NCI-H526 (cell line): ENCODE measurements around the gene TNS3.

ENCODE experiments used
- DNase-seq, 2 experiments: peaks; one replicate each; lab custom pipeline; 2025; lab: John Stamatoyannopoulos, UW

The TNS3 gene

GRCh38 chr7:47506382-47507339 is 75.2 kb downstream of the TNS3 start:
- DNase-seq = no peak

- no peak for DNase-seq
These were observed 76.5 kb downstream of the TNS3 start for GRCh38 chr7:47505312-47506007.

- no peak for DNase-seq
These were observed 77.2 kb downstream of the TNS3 start for GRCh38 chr7:47504551-47505311.

- DNase-seq = no peak
These were observed 78.6 kb downstream of the TNS3 start for GRCh38 chr7:47503281-47503680.

GRCh38 chr7:47502240-47502877 is 79.6 kb downstream of the TNS3 start:
- no peak for DNase-seq

- no peak for DNase-seq
These were observed 80.5 kb downstream of the TNS3 start for GRCh38 chr7:47501406-47501805.

- DNase-seq = no peak
These were observed 81.8 kb downstream of the TNS3 start for GRCh38 chr7:47500103-47500563.

GRCh38 chr7:47498229-47499056 is 83.5 kb downstream of the TNS3 start:
- no peak for DNase-seq

- DNase-seq = no peak
These were observed 84.4 kb downstream of the TNS3 start for GRCh38 chr7:47497367-47498096.

- DNase-seq = no peak
These were observed 85.2 kb downstream of the TNS3 start for GRCh38 chr7:47496666-47497065.

- DNase-seq = no peak
These were observed 85.8 kb downstream of the TNS3 start for GRCh38 chr7:47496056-47496665.

- DNase-seq = no peak
These were observed 87.7 kb downstream of the TNS3 start for GRCh38 chr7:47493976-47494911.

GRCh38 chr7:47492716-47493325 is 89.1 kb downstream of the TNS3 start:
- no peak for DNase-seq

GRCh38 chr7:47490501-47491265 is 91.2 kb downstream of the TNS3 start:
- DNase-seq = no peak

- DNase-seq = no peak
These were observed 92.3 kb downstream of the TNS3 start for GRCh38 chr7:47489624-47490023.

- no peak for DNase-seq
These were observed 93.0 kb downstream of the TNS3 start for GRCh38 chr7:47488969-47489342.

GRCh38 chr7:47488201-47488968 is 93.5 kb downstream of the TNS3 start:
- no peak for DNase-seq
